HG02970 (cell line): ENCODE measurements around the gene NAA80.
A peak's percentile ranks its signal among the peaks of the same experiment; 100 is the strongest.

Source experiments
- ATAC-seq: cut with Tn5 transposase; IDR thresholded peaks from one replicate; pipeline ENCODE4 v1.9.1; 2021; ENCODE audit warnings: mild to moderate bottlenecking, moderate library complexity, moderate number of reproducible peaks; ENCODE audit not compliant: unreplicated experiment, low FRiP score

NAA80 gene

DNA sequence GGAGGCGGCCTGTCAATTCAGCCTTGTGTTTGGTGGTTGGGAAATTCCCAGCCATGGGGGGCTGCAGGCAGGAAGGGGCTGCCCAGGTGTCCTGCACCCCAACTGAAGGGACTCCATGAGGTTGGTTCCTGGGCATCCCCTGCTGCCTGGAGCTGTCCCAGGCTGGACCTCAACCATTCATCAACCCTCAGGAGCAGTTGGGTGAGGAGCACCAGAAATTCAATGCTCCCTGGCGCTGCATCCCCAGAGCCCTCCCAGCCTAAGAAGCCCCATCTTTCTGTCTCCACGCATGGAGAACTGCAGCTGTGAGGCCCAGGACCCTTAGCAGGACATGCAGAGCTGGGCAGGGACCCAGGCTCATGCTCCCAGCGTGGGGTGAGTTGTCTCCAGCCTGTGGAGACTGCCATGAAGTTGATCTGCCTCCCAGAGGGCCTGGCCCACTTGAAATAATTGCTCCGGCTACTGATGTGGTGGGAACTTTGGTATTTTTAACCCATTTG lies 38.2 kb downstream of the NAA80 start:
- ATAC-seq = no peak

DNA sequence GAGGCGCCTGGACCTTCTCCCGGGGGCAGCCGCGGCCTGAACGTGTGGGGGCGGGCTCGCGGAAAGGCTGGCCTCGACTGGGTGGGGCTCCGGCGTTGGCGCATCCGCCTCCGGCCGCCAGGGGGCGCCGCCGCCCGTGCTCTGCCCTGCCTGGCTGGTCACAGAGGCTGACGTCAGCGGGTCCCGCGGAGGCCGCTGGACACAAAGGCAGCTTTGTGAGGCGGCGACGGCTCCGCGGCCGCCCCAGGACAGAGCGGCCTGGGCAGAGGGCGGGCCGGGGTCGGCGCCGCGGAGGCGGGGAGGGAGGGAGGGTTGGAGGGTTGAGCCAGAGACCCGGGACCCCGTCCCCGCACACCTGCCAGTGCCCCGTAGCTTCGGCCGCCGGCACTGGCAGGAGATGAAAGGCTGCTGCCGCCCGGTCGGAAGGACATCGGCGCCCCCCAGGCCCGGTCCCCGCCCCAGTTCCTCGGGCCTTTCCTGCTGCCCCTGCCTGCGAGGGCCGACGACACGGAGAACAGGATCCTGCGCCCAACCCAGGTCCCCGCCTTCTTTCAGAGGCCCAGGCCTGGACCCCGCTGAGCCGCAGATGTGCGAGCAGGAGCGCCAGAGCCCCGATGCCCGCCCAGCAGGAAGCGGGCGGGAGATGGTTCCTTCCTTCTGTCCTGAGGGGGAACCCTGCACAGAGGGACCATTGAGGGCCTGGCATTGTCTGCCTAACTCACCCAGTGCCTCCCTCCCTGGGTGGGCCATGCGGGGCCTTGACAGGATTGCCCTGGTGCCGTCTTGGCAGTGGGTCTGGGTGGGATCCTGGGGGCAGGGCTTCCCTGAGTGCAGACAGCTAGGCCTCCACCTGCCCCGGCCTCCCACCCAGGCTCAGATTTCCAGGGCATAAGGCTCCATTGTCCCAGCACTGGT lies 38.9 kb downstream of the NAA80 start:
- peak; percentile 81 for ATAC-seq

DNA sequence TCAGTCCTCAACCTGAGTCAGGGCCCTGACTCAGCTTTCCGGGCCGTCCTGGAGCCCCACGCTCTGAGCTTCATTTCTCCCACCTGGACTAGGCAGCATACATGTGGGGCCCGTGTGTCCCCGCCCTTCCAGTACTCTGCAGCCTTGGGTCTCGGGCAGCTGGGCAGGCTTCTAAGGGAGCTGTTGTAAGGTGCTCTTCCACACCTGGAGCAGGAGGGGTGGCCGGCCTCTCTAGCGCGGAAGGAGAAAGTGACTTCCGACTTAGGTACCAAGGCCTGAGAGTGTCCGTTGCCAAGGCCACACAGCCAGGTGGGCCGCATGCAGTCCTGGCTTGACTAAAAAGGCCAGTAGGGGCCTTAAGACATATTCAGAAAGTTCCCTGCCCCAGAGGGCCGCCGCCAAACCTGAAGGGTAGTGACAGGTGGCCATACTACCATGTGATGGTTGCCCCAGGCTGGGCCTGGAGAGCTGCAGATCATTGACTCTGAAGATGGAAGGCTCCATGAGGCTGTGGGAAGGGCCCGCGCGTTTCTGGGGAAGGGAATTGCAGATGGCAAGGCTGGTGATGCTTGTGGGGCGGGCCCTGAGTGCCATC lies 39.7 kb downstream of the NAA80 start:
- ATAC-seq = peak; percentile 21

DNA sequence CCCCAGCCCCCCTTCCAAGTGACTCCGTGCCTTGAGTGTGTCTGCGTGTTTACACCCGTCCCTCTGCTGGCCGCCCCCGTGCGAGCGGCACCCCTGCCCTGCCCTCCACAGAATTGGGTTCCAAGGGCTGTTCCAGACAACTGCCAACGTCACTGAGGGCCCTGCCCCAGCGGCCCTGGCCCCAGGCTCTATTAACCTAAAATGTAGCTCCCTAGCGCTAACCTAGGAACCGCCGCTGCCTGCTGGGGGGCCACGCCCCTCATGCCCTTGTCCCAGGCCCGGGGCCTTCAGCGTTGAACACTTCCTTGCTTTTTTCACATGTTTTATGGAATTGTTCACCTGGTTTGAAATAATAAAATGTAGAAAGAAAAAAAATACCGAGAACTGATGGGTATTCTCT lies 40.2 kb downstream of the NAA80 start:
- no peak for ATAC-seq

DNA sequence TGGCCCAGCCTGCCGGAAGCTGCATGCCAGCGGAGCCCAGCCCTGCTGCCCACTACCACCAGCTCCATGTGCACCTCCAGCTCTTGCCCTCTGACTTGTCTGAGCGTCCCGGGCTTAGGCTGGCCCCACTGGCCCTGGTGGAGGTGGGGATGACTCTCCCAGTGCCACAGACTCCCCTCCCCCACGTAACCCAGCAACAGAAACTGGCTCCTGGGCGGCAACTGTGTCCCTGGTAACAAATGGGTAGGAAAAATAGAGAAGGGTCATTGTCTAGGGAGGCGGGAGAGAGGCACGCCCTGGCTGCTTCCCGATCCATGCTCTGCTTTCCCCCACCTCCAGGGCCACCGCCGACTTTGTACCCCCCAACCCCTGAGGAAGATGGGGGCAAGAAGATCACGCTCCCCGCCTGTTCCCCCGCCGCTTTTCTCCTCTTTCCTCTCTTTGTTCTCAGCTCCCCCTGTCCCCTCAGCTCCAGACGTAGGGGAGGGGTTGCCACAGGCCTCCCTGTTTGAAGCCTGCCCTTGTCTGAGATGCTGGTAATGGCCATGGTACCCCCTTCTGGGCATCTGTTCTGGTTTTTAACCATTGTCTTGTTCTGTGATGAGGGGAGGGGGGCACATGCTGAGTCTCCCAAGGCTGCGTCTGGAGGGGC lies 41.0 kb downstream of the NAA80 start:
- no peak for ATAC-seq

DNA sequence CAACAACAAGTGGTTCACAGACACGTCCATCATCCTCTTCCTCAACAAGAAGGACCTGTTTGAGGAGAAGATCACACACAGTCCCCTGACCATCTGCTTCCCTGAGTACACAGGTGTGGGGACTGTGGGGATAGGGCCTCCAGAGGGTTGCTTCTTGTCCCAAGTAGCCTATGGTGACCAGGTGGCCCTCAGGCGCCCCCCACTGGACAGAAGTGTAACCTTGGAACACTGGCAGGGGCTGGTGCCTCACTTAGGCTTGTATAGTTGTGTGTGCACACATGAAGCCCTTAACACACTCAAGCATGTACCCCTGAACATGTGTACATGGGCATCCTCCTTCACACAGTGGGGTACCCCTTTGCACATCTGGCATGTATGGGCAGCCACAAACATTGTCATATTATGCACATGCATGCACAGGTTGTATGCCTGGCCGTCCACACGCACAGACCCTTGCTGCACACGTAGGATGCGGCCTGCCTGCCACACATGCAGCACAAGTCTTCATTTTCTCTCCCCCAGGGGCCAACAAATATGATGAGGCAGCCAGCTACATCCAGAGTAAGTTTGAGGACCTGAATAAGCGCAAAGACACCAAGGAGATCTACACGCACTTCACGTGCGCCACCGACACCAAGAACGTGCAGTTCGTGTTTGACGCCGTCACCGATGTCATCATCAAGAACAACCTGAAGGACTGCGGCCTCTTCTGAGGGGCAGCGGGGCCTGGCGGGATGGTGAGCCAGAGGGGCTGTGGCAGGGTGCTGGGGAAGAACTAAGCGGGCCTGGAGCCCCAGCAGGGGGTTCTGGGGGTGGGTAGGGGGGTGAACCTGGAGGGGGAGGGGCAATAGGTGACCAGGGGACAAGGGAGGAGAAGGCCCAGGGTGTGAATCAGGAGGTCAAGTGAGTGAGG lies 42.0 kb downstream of the NAA80 start:
- no peak for ATAC-seq

DNA sequence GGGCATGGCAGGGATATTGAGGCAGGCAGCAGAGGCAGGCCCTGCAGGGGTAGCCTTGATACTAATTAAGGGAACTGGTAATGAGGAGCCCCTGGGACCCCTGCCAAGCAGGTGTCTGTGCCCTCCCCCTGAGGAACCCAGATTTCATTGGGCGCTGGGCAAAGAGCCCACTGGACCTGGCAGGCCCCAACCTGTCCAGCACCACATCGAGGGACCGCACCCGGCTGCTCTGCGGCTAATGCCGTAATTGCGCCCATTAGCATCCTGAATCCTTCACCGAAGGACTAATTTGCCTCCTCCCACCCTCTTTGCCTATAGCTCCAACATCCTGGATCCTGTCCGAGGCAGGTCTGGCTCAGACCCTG lies 44.0 kb downstream of the NAA80 start:
- ATAC-seq = no peak

DNA sequence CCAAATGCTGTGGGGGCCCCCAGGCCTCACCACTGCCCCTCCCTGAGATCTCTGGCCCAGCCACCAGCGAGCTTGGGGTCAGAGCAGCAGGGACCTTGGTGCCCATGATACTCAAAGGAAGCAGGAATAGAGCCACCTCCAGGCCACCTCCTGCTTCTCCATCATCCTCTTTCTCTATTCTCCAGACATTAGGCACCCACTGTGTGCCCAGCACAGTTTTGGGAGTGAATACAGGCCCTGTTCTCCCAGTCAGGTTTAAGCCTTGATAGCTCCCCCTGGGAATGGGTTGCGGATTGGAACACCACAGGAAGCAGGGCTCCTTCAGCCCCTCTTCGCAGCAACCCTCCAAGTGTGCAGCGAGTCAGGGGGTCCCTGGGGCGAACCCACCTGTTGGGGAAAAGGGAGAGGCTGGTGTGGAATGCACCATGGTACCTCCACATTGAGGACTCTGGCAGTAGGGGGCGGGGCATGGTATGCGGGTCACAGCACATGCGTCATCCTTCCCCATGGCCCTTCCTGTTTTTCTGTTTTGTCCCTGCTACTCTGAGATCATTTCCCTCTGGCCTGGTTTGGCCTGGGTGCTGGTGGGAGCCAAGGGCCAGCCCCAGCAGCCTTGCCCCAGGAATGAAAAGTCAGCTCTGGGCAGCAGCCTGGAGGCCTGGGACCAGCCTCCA lies 44.5 kb downstream of the NAA80 start:
- ATAC-seq = no peak

DNA sequence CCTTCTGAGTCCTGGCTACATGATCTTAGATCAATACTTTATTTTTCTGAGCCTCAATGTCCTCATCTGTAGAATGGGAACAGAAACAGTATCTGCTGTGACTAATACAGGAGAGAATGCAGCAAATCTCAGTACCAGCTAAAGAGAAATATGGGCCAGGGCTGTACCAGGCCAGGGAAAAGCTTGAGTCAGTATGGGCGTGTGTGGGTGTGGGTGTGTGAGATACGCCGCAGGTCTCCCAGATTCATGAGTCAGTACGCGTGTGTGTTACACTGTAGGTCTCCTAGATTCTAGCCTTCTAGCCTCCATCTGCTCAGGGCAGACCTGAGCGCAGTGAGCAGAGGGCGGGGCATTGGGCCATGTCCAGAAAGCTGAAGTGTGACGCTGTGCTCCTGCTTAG lies 48.0 kb downstream of the NAA80 start:
- no peak for ATAC-seq

DNA sequence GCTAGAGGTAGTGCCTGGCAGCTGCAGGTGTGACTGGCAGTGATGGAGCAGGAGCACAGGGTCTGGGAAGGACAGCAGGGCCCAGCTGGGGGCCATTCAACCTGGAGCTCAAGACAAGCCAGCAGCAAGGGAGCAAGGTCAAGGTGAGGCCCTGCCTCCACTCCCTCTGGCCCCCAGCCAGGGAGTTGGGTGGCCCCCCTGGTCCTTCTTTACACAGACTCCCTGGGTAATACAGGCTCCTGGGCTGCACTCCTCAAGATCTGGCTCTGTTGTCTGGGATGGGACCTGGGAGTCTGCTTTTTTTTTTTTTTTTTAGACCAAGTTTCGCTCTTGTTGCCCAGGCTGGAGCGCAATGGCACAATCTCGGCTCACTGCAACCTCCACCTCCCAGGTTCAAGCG lies 48.7 kb downstream of the NAA80 start:
- ATAC-seq = no peak

DNA sequence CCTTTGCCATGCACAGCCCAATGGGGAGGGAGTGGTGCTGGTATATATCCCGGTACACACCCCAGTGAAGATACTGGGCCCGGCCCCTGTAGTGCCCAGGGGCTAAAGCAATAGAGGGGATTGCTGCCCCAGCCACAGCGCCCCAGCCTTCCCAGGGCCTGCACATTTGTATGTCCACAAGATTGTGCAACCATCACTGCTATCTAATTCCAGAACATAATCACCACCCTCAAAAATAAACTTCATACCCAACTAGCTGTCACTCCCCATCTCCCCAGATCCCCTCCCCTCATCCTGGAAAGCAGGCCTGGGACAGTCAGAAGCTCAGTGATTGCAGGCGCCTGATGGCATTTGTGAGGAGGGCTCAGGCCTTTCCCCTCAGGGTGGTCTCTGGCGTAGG lies 49.7 kb downstream of the NAA80 start:
- ATAC-seq = no peak

DNA sequence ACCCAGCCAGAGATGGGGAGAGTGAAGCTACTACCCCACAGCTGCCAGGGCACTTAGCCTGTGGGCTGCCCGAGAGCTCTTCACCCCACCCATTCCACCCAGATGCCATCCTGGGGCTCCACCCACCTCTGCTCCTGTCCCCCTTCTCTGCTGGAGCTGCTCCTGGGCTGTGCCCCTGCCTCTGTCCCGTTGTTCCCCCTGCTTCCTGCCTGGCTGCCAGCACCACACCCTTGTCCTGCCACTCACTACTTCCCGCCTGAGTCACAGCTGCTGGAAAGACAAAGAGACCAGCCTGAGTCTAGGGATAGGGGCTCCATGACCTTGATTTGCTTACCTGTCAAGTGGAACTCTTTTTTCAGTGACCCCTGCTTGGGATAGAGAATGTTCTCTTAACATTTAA lies 50.8 kb downstream of the NAA80 start:
- no peak for ATAC-seq

DNA sequence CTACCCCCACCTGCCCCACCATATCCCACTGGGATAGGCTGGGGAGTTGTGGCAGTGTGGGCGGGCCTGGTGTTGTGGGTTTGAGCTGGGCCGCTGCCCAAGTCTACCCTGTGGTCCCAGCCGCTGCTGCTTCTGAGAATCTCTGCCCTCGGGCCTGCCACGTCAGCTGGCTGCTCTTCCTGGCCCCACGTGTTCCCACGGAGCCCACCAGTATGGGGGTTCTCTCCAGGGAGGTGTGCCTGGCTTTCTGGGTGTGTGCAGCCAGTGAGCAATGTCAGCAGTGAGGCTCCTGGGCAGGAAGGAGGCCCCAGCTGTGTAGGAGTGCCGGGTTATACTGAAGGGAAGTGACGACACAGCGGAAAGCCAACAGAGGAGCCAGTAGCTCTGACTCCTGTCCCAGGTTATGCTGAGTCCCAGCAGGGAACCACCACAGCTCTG lies 52.7 kb downstream of the NAA80 start:
- peak; percentile 29 for ATAC-seq
